Medulla oblongata (tissue), 1 donor: ENCODE results near the gene LMAN1L.
"Not testable (repeated sequence)": the region's sequence is repeated elsewhere in the genome, so short reads cannot be mapped to it uniquely, and the experiment has no call there.

Source experiments
- DNase-seq: peaks from one replicate; pipeline ENCODE4 v3.0.0-alpha.2; 2015; ENCODE audit errors: extremely low spot score

The LMAN1L gene

DNA sequence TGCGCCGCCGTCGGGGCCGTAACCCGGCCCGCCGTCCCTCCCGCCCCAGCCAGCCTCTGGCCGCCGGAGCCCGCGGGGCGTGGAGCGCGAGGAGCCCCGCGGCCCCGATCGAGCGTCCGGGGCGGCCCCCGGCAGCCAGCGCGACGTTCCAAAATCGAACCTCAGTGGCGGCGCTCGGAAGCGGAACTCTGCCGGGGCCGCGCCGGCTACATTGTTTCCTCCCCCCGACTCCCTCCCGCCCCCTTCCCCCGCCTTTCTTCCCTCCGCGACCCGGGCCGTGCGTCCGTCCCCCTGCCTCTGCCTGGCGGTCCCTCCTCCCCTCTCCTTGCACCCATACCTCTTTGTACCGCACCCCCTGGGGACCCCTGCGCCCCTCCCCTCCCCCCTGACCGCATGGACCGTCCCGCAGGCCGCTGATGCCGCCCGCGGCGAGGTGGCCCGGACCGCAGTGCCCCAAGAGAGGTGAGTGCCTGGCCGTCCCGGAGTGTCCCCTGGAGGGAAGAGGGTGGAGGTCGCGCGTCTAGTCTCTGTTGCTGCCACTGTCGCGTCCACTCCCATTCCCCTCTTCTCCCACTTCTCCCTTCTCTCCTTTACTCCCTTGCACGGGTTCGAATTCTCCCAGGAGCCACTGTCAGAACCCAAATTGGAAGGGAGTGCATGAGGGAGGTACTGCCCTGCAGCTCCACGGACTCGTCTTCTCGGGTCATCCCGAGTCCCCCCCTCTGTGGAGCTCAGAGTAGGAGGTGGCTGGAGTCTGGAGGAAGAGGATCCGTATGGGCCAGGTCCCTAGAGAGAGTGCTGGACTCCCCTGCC is 30.2 kb upstream of the LMAN1L start:
- no peak for DNase-seq

- no peak for DNase-seq
Observed at GRCh38 chr15:74783072-74783807, 29.4 kb upstream of the LMAN1L start.

DNA sequence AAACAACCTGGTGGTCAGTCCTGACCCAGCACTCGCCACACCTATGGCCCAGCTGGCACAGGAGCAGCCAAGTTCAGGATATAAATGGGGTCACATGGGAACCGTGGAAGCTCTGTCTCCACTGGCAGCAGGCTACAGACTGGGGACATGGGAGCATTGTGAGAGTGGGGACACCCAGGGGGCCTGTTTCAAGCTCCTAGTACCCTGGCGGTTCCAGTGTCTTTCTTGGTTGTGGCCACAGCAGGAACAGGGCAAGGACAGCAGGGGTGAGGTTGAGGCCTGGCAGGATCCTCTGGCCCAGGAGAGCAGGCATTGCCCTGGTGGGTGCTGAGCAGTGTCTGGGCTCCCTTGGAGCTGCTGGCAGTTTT is 28.8 kb upstream of the LMAN1L start:
- DNase-seq = no peak

DNA sequence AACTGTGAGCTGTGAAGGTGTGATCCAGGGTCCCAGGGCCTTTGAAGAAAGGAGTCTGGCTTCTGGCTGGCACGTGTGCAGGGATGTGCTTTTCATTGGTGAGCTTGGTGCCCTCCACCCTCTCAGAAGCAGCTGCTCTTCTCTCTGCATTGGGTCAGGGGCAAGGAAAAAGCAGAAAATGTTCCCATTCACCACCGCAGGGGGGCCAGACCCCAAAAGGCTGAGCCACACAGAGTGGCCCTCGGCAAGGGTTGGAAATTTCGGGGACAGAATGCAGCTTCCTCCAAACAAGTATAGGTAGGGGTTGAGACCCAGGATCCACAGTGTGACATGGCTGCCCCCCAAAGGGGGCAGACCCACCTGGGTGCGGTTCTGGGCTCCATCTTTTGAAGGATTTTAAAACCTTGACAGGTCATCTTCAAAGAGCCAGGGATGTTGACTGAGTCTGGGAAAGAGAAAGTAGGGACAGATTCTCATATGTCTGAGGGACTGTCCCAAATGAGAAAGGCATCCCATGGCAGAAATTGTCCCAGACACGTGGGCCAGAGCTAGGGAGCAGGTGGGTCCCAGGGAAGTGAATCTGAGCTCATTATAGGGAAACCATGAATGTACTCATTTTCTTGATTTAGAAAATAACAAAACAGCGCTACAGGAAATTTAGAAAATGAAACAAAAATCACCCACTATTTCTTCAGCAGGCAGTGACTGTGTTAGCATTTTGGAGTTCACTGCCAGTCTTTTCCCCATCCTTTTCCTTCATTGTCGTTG is 28.0 kb upstream of the LMAN1L start:
- no peak for DNase-seq

GRCh38 chr15:74785194-74786032 is 27.2 kb upstream of the LMAN1L start:
- no peak for DNase-seq

GRCh38 chr15:74786081-74786480 is 26.6 kb upstream of the LMAN1L start:
- DNase-seq = not testable (repeated sequence)

- DNase-seq = no peak
Observed at GRCh38 chr15:74786551-74787165, 26.0 kb upstream of the LMAN1L start.

DNA sequence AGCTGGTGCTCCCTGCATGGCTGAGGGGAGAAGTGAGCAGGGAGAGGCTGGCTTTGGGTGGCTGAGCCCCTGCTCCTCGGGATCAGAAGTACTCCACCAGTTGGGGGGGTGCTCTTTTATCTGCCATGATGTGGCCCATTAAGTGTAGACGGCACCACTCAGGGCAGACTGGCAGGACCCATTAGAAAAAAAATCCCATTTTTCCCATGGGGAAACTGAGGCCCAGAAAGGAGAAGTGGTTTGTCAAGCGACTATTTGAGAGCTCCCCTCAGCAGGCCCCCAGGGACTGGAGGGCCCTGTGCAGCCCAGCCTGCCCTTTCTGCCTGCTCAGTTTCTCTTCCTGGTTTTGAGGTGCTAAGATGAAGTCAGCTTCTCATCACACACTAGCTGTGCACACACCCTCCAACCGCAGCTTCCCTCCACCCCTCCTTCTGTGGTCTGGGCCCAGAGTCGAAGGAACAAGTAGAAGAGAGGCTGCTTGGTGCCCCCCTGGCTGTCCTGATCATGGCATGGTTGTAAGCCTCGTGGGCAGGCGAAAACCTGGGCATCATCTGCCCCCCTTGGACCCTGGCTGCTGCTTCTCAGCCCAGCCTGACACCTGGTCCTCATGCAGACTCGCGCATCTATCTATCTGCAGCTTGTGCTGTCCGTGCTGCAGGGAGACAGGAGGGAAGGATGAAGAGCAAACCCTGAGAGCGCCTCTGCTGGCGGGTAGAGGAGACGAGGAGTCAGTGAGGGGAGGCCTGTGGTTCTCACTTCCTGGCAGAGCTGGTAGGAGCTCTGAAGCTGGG is 25.2 kb upstream of the LMAN1L start:
- DNase-seq = peak; percentile 89

- no peak for DNase-seq
Observed at GRCh38 chr15:74788042-74788682, 24.5 kb upstream of the LMAN1L start.

GRCh38 chr15:74788683-74789151 is 23.9 kb upstream of the LMAN1L start:
- no peak for DNase-seq

GRCh38 chr15:74789171-74789631 is 23.4 kb upstream of the LMAN1L start:
- no peak for DNase-seq

- no peak for DNase-seq
Observed at GRCh38 chr15:74789741-74790079, 22.9 kb upstream of the LMAN1L start.

DNA sequence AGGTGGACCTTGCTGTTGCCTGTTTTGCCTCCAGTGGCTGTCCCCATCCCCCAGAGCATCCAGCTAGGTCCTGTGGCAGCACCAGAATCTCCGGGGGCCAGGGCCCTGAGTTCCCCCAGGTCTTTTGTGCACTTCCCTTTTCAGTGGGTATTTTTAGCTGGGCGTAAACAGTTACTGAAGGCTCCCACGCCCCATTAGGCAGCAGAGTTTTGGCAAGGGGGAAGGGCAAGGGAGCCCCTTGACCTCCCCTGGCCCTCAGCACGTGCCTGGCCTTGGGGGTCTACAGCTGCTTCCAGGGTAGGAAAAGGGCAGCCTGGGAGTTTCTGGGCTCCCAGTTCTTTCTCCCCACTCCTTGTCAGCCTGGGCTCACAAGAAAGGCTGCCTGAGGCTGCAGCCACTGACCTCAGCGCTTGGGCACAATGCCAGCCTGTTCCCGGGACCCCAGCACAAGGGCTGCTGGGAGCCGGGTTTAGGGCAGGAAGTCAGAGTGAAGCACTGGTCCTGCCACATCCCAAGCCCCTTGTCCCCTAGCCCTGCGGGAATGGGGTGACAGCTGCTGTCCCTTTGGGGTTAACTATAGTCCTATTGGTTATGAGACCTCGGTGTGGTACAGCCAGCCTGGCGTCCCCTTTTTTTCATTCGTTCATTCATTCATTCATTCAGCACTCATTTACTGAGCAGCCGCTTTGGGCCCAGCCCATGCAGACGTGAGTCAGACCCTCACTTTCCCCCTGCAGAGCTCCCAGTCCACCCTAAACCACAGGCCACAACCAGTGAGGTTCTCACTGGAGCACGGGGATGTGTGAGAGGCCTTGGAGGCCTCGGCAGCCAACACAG is 22.3 kb upstream of the LMAN1L start:
- DNase-seq = peak; percentile 88

DNA sequence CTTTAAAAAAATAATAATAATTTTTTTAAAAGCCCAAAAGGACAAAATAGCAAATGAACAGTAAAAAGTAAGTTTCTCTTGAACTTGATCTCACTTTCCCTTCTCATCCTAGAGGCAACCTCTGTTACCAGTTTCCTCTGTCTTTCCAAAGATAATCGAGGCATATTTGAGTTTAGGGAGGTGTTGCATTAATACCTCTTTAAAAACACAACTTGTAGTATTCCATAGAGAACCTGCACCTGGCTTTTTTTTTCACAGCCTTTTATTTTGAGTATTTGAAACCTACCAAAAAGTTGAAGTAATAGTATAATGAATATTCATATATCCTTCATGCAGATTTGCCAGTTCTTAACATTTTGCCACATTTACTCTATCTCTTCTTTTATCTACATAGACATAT is 21.6 kb upstream of the LMAN1L start:
- DNase-seq = no peak

DNA sequence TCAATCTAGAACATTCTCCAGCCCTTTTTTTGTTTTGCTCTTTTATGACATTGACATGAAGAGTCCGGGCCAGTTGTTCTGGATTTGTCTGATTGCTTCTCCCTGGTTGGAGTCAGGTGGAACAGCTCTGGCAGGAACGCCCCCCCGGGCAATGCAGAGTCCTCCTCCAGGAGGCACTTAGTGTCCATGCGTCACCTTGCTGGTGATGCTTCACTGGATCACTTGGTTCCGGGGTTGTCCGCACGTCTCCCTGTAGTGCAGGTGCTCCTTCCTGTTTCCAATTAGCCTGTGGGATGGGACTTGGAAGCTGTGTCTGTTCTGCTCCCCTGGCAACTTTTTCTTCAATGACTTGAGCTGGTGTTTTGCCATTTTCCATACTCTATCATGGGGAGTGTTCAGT is 21.0 kb upstream of the LMAN1L start:
- DNase-seq = no peak

DNA sequence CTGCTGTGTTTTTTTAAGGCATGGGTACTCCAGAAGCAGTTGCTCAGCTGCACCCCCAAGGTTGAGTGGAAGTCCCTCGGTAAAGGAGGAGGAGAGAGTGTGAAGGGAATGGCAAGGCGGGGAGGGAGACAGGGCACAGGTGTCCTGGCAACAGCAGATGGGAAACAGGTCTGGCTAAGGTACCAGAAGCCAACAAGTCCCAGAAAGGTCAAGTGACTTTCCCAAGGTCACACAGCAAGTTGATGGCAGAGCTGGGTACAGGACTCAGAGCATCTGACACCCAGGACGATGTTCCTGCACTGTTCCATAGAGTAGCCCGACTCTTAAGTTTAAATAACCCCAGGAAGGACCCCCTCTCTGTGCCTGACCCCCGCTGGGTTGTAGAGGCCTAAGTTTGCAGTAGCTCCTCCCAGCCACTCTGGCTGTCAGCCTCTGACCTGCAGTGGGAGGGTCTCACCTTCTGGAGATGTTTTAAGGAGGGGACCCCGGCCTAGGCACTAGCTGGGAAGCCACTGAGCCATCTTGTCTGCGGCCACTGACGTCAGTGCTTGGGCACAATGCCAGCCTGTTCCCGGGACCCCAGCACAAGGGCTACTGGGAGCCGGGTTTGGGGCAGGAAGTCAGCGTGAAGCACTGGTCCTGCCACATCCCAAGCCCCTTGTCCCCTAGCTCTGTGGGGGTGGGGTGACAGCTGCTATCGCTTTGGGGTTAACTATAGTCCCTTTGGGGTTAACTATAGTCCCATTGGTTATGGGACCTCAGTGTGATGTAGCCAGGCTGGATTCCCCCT is 20.2 kb upstream of the LMAN1L start:
- DNase-seq = no peak

- no peak for DNase-seq
Observed at GRCh38 chr15:74793135-74794028, 19.3 kb upstream of the LMAN1L start.
